K562 (cell line): ENCODE measurements around the gene C1orf146. TPM values are rescaled to one million over a fixed set of nuclear protein-coding genes. Genes with fewer than 3 reads are reported as not detected.

Source experiments
- ATAC-seq: fragments of 200-7000 bp; cut with Tn5 transposase; 3 replicates; pipeline ENCODE4 v1.9.1; 2020; ENCODE audit warnings: moderate library complexity
- BruUV-seq: library from RNA; stranded (reverse); fragments of 400-500 nt; replicated peaks from 2 replicates; lab custom pipeline; 2021; lab: Mats Ljungman, UMichigan
- CTCF ChIA-PET: fragments of 300-600 bp; formaldehyde crosslinking; extraction: SDS; loops from one replicate; lab custom pipeline; 2021; ENCODE audit warnings: low intra/inter-chr PET ratio; lab: Yijun Ruan, JAX
- POLR2A ChIA-PET: fragments of 300-600, 350-650 bp; sonication (Branson Sonifier 250); formaldehyde crosslinking; extraction: SDS; loops from one replicate; lab custom pipeline; 2021; ENCODE audit warnings: antibody characterized with exemption, inconsistent platforms; lab: Yijun Ruan, JAX
- DNase-seq, 4 experiments: peaks; one replicate each; pipeline versions ENCODE4 v3.0.0 to v3.0.0-alpha.2; 2011 to 2018; ENCODE audit warnings: low spot score in 3 of 4, mixed read lengths in 3 of 4; ENCODE audit errors: extremely low read depth in 1 of 4
- FAIRE-seq: peaks from 2 replicates; lab custom pipeline; 2011; peaks lifted over from hg19 to GRCh38; lab: Jason Lieb, UNC
- H2AFZ ChIP-seq: 2 replicates; pipeline ENCODE4 v1.6.0; 2011; ENCODE audit warnings: low read depth, low read length, control low read depth, inconsistent platforms
- H3K27ac ChIP-seq: fragments of 200-600 bp; 3 replicates; pipeline ENCODE4 v1.8.0; 2011; ENCODE audit warnings: low read depth, mild to moderate bottlenecking, control low read depth, inconsistent platforms, low read length, moderate library complexity, mixed read lengths; ENCODE audit errors: extremely low read depth
- H3K27me3 ChIP-seq, 2 experiments: fragments of 300-600 bp in 1 of 2; 2 replicates in 1 of 2; 3 replicates in 1 of 2; pipeline versions ENCODE4 v1.6.0 to v1.8.0; 2011; ENCODE audit warnings: inconsistent platforms in 2 of 2, low read length in 2 of 2, mild to moderate bottlenecking in 1 of 2, mixed read lengths in 1 of 2, moderate library complexity in 1 of 2; ENCODE audit not compliant: control insufficient read depth in 2 of 2, insufficient read depth in 2 of 2
- H3K36me3 ChIP-seq: fragments of 300-600 bp; 3 replicates; pipeline ENCODE4 v1.8.0; 2011; ENCODE audit warnings: mild to moderate bottlenecking, low read length, inconsistent platforms; ENCODE audit not compliant: control insufficient read depth, insufficient read depth
- H3K4me1 ChIP-seq, 2 experiments: fragments of 200-600 bp in 1 of 2; replicated peaks in 1 of 2; 2 replicates in 1 of 2; 3 replicates in 1 of 2; pipeline versions ENCODE4 v1.5.1 to v1.8.0; 2011; ENCODE audit warnings: inconsistent platforms in 2 of 2, low read length in 2 of 2, mild to moderate bottlenecking in 1 of 2, mixed read lengths in 1 of 2, moderate library complexity in 1 of 2; ENCODE audit not compliant: control insufficient read depth in 2 of 2, insufficient read depth in 2 of 2
- H3K4me2 ChIP-seq: 2 replicates; pipeline ENCODE4 v1.6.1; 2011; ENCODE audit warnings: low read length, control low read depth, inconsistent platforms, mixed read lengths; ENCODE audit not compliant: insufficient read depth
- H3K4me3 ChIP-seq: fragments of 200-600 bp; sonication (generic), shearing (Covaris generic); 2 replicates; pipeline ENCODE4 v1.5.1; 2016; ENCODE audit warnings: control low read depth, inconsistent platforms
- H3K79me2 ChIP-seq: fragments of 200-600 bp; 3 replicates; pipeline ENCODE4 v1.8.0; 2011; ENCODE audit warnings: low read length, inconsistent platforms; ENCODE audit not compliant: control insufficient read depth, insufficient read depth
- H3K9ac ChIP-seq, 2 experiments: 2 replicates each; pipeline versions ENCODE4 v1.6.0 to v1.6.1; 2011; ENCODE audit warnings: low read depth in 2 of 2, low read length in 2 of 2, control low read depth in 1 of 2, inconsistent platforms in 1 of 2, mild to moderate bottlenecking in 1 of 2, mixed read lengths in 1 of 2; ENCODE audit not compliant: insufficient read depth in 1 of 2
- H3K9me1 ChIP-seq: one replicate; pipeline ENCODE4 v1.6.0; 2011; ENCODE audit warnings: inconsistent platforms, mild to moderate bottlenecking, low read length, moderate library complexity; ENCODE audit not compliant: control insufficient read depth, insufficient read depth
- H3K9me3 ChIP-seq: replicated peaks from 2 replicates; pipeline ENCODE4 v1.5.1; 2011; ENCODE audit warnings: low read depth, low read length, inconsistent platforms; ENCODE audit not compliant: control insufficient read depth, insufficient read depth
- H4K20me1 ChIP-seq: replicated peaks from 2 replicates; pipeline ENCODE4 v1.6.1; 2011; ENCODE audit warnings: low read length, inconsistent platforms, mixed read lengths; ENCODE audit not compliant: control insufficient read depth, insufficient read depth
- BCL6 ChIP-seq: fragments of 250-450 bp; sonication (Bioruptor Pico); IDR thresholded peaks from 2 replicates; pipeline ENCODE4 v1.4.0; 2020
- JUN ChIP-seq, 2 experiments: sonication (generic) in 1 of 2; formaldehyde crosslinking in 1 of 2; IDR thresholded peaks; 2 replicates each; pipeline versions ENCODE4 v1.6.1 to v1.8.0; 2012 to 2022; ENCODE audit warnings: borderline replicate concordance in 2 of 2, mild to moderate bottlenecking in 2 of 2, improper control_type of control experiment in 1 of 2, low read depth in 1 of 2, low read length in 1 of 2, missing genetic modification reagents in 1 of 2
- RFX5 ChIP-seq: IDR thresholded peaks from 2 replicates; pipeline ENCODE4 v1.6.1; 2011; ENCODE audit warnings: low read depth, mild to moderate bottlenecking, improper control_type of control experiment, low read length
- SIN3B ChIP-seq: fragments of 450-650 bp; IDR thresholded peaks from 2 replicates; pipeline ENCODE4 v1.6.1; 2017; ENCODE audit warnings: low read depth, mild to moderate bottlenecking, moderate library complexity
- SMAD4 ChIP-seq: fragments of 250-450 bp; sonication (Bioruptor Pico); conservative IDR thresholded peaks from 2 replicates; pipeline ENCODE4 v1.8.0; 2021; ENCODE audit warnings: inconsistent platforms, mild to moderate bottlenecking, moderate library complexity
- THAP12 ChIP-seq: fragments of 250-450 bp; sonication (Bioruptor Pico); IDR thresholded peaks from 2 replicates; pipeline ENCODE4 v1.9.0; 2021; ENCODE audit warnings: mild to moderate bottlenecking, inconsistent platforms
- TRIM25 ChIP-seq: fragments of 450-650 bp; IDR thresholded peaks from 2 replicates; pipeline ENCODE4 v1.7.0; 2016; ENCODE audit warnings: borderline replicate concordance
- ZNF121 ChIP-seq: sonication (generic); formaldehyde crosslinking; conservative IDR thresholded peaks from 2 replicates; pipeline ENCODE4 v1.8.0; 2022; ENCODE audit warnings: missing genetic modification reagents
- WGBS: fragments of 100-300 bp; shearing (Covaris generic); methylation state at CpG from one replicate; pipeline ENCODE4 v1.1.6; 2016; ENCODE audit warnings: low coverage, mixed read lengths; ENCODE audit not compliant: insufficient coverage; ENCODE audit errors: missing lambda C conversion rate; 5-methylcytosine and 5-hydroxymethylcytosine counted together
- in situ Hi-C: fragments of 300-500 bp; cut with MboI; formaldehyde crosslinking; loops from 4 replicates; pipeline ENCODE4 v1.15.0; 2018; ENCODE audit warnings: inconsistent platforms, mixed read lengths
- intact Hi-C: fragments of 100-400 bp; cut with micrococcal nuclease; formaldehyde crosslinking; loops from 2 replicates; pipeline ENCODE4 v1.14.2; 2022
- polyA plus RNA-seq, 8 experiments: library from polyadenylated mRNA; depleted of rRNA in 4 of 8; stranded (reverse) in 5 of 8; unstranded in 3 of 8; fragments of >200 nt; fragmentation: Nextera tagmentation in 2 of 8; fragmentation: Illumina TruSeq in 1 of 8; extraction: Ambion mirVana in 2 of 8; extraction: Trizol in 1 of 8; gene quantifications; 2 replicates each; pipeline versions ENCODE4 v1.2.1 to v1.2.3, GENCODE V29; 2011 to 2014; ENCODE audit warnings: inconsistent platforms in 1 of 8, missing spikeins in 1 of 8
- total RNA-seq, 7 experiments: library from RNA; depleted of rRNA in 6 of 7; stranded (reverse); fragments of >200 nt in 6 of 7; fragmentation: Illumina TruSeq in 2 of 7; extraction: Trizol in 2 of 7; gene quantifications; 2 replicates each; pipeline versions ENCODE4 v1.2.1 to v1.2.3, GENCODE V29; 2011 to 2021; ENCODE audit warnings: low replicate concordance in 1 of 7

The C1orf146 gene
- total and polyA plus RNA-seq, 9 of the 15 experiments (the other 6 are each of a cell fraction or from before 2014, with no cell fraction given) = 0.10 TPM; not detected in 8

- H4K20me1 ChIP-seq = no peaks in the 10 kb centered on the region
- TF ChIP-seq ZNF121 (no peak), THAP12 (CRISPR knock-in tag) (no peak), TRIM25 (no peak), JUN (IDR thresholded peaks at IDR 0.05; ENCODE audit: borderline replicate concordance, low read depth, low read length) (no peak), JUN (CRISPR knock-in tag; IDR thresholded peaks at IDR 0.05; ENCODE audit: borderline replicate concordance) (no peak), SMAD4 (no peak), RFX5 (no peak), BCL6 (no peak), SIN3B (no peak)
- H3K9me3 ChIP-seq = no peaks in the 10 kb centered on the region
- CTCF ChIA-PET = no interaction called here
- no peaks in the 10 kb centered on the region for H3K36me3 ChIP-seq
- DNase-seq = no peak
- H3K9ac ChIP-seq = no peak overlapping the region
- no peak overlapping the region for H3K4me2 ChIP-seq
- no peak overlapping the region for H2AFZ ChIP-seq
- in situ Hi-C loops (no loop called here), intact Hi-C loops (no loop called here)
- no peak for ATAC-seq
- 4% methylated on average over 6 of the region's 14 CpGs for WGBS
- H3K27ac ChIP-seq = no peak overlapping the region
- H3K79me2 ChIP-seq = no peaks in the 10 kb centered on the region
- no peak overlapping the region for H3K4me3 ChIP-seq
- BruUV-seq = no TSS peak
- H3K27me3 ChIP-seq = peaks cover 0 to 5% of the 10 kb centered on the region in 2 experiments; a peak in 1 of 5 replicates
- H3K9me1 ChIP-seq = no peaks in the 10 kb centered on the region
- POLR2A ChIA-PET = interaction anchor here (0.9 kb wide), 1 partner anchor 13 kb away, joined by 3 read pairs; no protein-coding TSS in a partner anchor
- FAIRE-seq = no peak
- H3K4me1 ChIP-seq = no peaks in the 10 kb centered on the region
These were observed 844 bp downstream of the C1orf146 start for GRCh38 chr1:92218559-92218958.
